Mononuclear cell (primary cell): ENCODE data around the gene SIGLEC12. TPM values are rescaled to one million over a fixed set of nuclear protein-coding genes. Genes with fewer than 3 reads are reported as not detected.

Source experiments
- H3K27me3 ChIP-seq: 2 replicates; pipeline ENCODE4 v1.6.0; 2011; ENCODE audit warnings: low read length, control low read depth; ENCODE audit not compliant: insufficient read depth
- H3K4me1 ChIP-seq: 2 replicates; pipeline ENCODE4 v1.5.1; 2011; ENCODE audit warnings: mild to moderate bottlenecking, low read length, control low read depth; ENCODE audit not compliant: insufficient read depth
- H3K4me3 ChIP-seq: 2 replicates; pipeline ENCODE4 v1.5.1; 2011; ENCODE audit warnings: mild to moderate bottlenecking, low read length, moderate library complexity
- H3K9me3 ChIP-seq: 2 replicates; pipeline ENCODE4 v1.5.1; 2011; ENCODE audit warnings: low read depth, mild to moderate bottlenecking, control low read depth, low read length
- total RNA-seq: library from RNA; depleted of rRNA; stranded (reverse); fragments of >200 nt; gene quantifications from one replicate; pipeline ENCODE4 v1.2.3, GENCODE V29; 2012

The SIGLEC12 gene
- total RNA-seq, 1 donor: not detected

GRCh38 chr19:51531349-51532315 lies 30.0 kb upstream of the SIGLEC12 start, which contains the start of gene SIGLEC6:
Gene SIGLEC6 (minus strand): TSS chr19:51531670. CDS start chr19:51531648, 22 bp downstream.
- H3K9me3 ChIP-seq: no peaks in the 10 kb centered on the region
- H3K4me1 ChIP-seq: peaks cover 21% of the 10 kb centered on the region
- H3K27me3 ChIP-seq: peaks cover 6% of the 10 kb centered on the region
- H3K4me3 ChIP-seq: no peak within 1 kb of the TSS

- peaks cover 21% of the 10 kb centered on the region for H3K4me1 ChIP-seq
- peaks cover 6% of the 10 kb centered on the region for H3K27me3 ChIP-seq
- no peaks in the 10 kb centered on the region for H3K9me3 ChIP-seq
- H3K4me3 ChIP-seq: no peak overlapping the region
Observed at GRCh38 chr19:51530616-51531015, 29.0 kb upstream of the SIGLEC12 start.

GRCh38 chr19:51529301-51529700 lies 27.7 kb upstream of the SIGLEC12 start:
- no peak overlapping the region for H3K4me3 ChIP-seq
- H3K27me3 ChIP-seq: no peaks in the 10 kb centered on the region
- no peaks in the 10 kb centered on the region for H3K9me3 ChIP-seq
- peaks cover 21% of the 10 kb centered on the region for H3K4me1 ChIP-seq

- Histone ChIP-seq H3K27me3 (no peaks in the 10 kb centered on the region), H3K4me3 (no peak overlapping the region), H3K4me1 (peaks cover 3% of the 10 kb centered on the region), H3K9me3 (no peaks in the 10 kb centered on the region)
Observed at GRCh38 chr19:51525651-51526050, 24.1 kb upstream of the SIGLEC12 start.

- H3K9me3 ChIP-seq: no peaks in the 10 kb centered on the region
- H3K27me3 ChIP-seq: no peaks in the 10 kb centered on the region
- no peaks in the 10 kb centered on the region for H3K4me1 ChIP-seq
Observed at GRCh38 chr19:51524666-51525264, 23.2 kb upstream of the SIGLEC12 start.

GRCh38 chr19:51521781-51522180 lies 20.2 kb upstream of the SIGLEC12 start:
- no peak overlapping the region for H3K4me3 ChIP-seq
- no peaks in the 10 kb centered on the region for H3K27me3 ChIP-seq
- H3K4me1 ChIP-seq: no peaks in the 10 kb centered on the region
- H3K9me3 ChIP-seq: no peaks in the 10 kb centered on the region

More at GRCh38 chr19:51524666-51525264, 23.2 kb upstream of the SIGLEC12 start:
- no peak overlapping the region for H3K4me3 ChIP-seq

- no peaks in the 10 kb centered on the region for H3K9me3 ChIP-seq
- no peak overlapping the region for H3K4me3 ChIP-seq
- H3K27me3 ChIP-seq: no peaks in the 10 kb centered on the region
- no peaks in the 10 kb centered on the region for H3K4me1 ChIP-seq
Observed at GRCh38 chr19:51521357-51521756, 19.8 kb upstream of the SIGLEC12 start.

- Histone ChIP-seq H3K4me3 (no peak overlapping the region), H3K9me3 (no peaks in the 10 kb centered on the region), H3K4me1 (no peaks in the 10 kb centered on the region), H3K27me3 (no peaks in the 10 kb centered on the region)
Observed at GRCh38 chr19:51520728-51521127, 19.1 kb upstream of the SIGLEC12 start.

- H3K27me3 ChIP-seq: no peaks in the 10 kb centered on the region
- H3K4me1 ChIP-seq: peaks cover 9% of the 10 kb centered on the region
- no peaks in the 10 kb centered on the region for H3K9me3 ChIP-seq
- H3K4me3 ChIP-seq: no peak overlapping the region
Observed at GRCh38 chr19:51514866-51515481, 13.4 kb upstream of the SIGLEC12 start.

GRCh38 chr19:51513968-51514367 lies 12.4 kb upstream of the SIGLEC12 start:
- Histone ChIP-seq H3K27me3 (no peaks in the 10 kb centered on the region), H3K4me3 (no peak overlapping the region), H3K9me3 (no peaks in the 10 kb centered on the region), H3K4me1 (peaks cover 19% of the 10 kb centered on the region)

- Histone ChIP-seq H3K4me3 (no peak overlapping the region), H3K27me3 (no peaks in the 10 kb centered on the region), H3K9me3 (no peaks in the 10 kb centered on the region), H3K4me1 (peaks cover 39% of the 10 kb centered on the region)
Observed at GRCh38 chr19:51511353-51511752, 9.8 kb upstream of the SIGLEC12 start.

GRCh38 chr19:51509823-51510660 lies 8.4 kb upstream of the SIGLEC12 start:
- no peak overlapping the region for H3K4me3 ChIP-seq
- H3K9me3 ChIP-seq: no peaks in the 10 kb centered on the region
- peaks cover 39% of the 10 kb centered on the region for H3K4me1 ChIP-seq
- no peaks in the 10 kb centered on the region for H3K27me3 ChIP-seq

GRCh38 chr19:51508059-51508733 lies 6.6 kb upstream of the SIGLEC12 start:
- H3K4me3 ChIP-seq: no peak overlapping the region
- H3K4me1 ChIP-seq: peaks cover 47% of the 10 kb centered on the region
- no peaks in the 10 kb centered on the region for H3K9me3 ChIP-seq
- H3K27me3 ChIP-seq: no peaks in the 10 kb centered on the region

- Histone ChIP-seq H3K27me3 (no peaks in the 10 kb centered on the region), H3K4me1 (peaks cover 53% of the 10 kb centered on the region), H3K9me3 (no peaks in the 10 kb centered on the region), H3K4me3 (no peak overlapping the region)
Observed at GRCh38 chr19:51507640-51508058, 6.0 kb upstream of the SIGLEC12 start.
